HG02678 (cell line): ENCODE measurements around the gene CD96.
A peak's percentile ranks its signal among the peaks of the same experiment; 100 is the strongest.
"Not testable (repeated sequence)": the region's sequence is repeated elsewhere in the genome, so short reads cannot be mapped to it uniquely, and the experiment has no call there.

Source experiments
- ATAC-seq: cut with Tn5 transposase; IDR thresholded peaks from one replicate; pipeline ENCODE4 v1.9.1; 2021; ENCODE audit warnings: mild to moderate bottlenecking, moderate library complexity; ENCODE audit not compliant: unreplicated experiment

The CD96 gene, protein sequence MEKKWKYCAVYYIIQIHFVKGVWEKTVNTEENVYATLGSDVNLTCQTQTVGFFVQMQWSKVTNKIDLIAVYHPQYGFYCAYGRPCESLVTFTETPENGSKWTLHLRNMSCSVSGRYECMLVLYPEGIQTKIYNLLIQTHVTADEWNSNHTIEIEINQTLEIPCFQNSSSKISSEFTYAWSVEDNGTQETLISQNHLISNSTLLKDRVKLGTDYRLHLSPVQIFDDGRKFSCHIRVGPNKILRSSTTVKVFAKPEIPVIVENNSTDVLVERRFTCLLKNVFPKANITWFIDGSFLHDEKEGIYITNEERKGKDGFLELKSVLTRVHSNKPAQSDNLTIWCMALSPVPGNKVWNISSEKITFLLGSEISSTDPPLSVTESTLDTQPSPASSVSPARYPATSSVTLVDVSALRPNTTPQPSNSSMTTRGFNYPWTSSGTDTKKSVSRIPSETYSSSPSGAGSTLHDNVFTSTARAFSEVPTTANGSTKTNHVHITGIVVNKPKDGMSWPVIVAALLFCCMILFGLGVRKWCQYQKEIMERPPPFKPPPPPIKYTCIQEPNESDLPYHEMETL

GRCh38 chr3:111541911-111542483, at the start of gene CD96:
Gene CD96, plus strand, starts transcription at chr3:111542197. Its CDS starts 52 bp downstream, at chr3:111542249.
- ATAC-seq, result peak; percentile 47

- ATAC-seq, result no peak
Measured at GRCh38 chr3:111493276-111493675, 48.7 kb upstream of the CD96 start.

- no peak for ATAC-seq
Measured at GRCh38 chr3:111496894-111497559, 45.0 kb upstream of the CD96 start.

- ATAC-seq, result no peak
Measured at GRCh38 chr3:111498022-111498421, 44.0 kb upstream of the CD96 start.

DNA sequence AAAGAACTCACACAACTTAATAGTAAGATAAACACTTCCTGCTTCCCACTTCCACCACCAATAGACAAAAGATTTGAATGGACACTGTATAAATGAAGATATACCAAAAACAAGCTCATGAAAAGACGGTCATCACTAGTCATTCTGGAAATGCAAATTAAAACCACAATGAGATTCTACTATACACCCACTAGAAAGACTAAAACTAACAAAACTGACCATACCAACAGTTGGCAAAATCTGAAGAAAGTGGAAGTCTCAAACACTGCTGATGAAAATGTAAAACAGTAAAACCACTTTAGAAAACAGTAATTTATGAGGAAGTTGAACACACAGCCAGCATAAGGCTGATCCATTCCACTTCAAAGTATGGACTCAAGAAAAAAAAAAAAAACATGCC, 35.6 kb upstream of the CD96 start:
- peak; percentile 69 for ATAC-seq

DNA sequence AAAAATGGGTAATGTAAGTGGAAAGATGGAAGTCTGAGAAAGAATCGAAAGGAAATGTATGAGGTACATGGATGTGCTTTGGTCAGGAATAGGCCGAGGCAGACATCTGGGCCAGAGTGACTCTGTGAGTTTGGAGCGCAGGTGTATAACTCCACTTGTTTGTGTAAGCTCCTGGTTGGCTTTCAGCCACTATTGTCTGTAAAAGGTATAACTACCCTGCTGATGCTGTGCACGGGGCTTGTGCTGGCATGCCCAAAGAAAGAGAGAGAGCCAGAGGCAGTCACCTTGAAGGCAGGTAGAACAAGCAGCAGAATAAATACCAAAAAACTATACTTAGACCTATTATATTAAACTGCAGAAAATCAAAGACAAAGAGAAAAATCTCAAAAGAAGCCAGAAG, 32.7 kb upstream of the CD96 start:
- ATAC-seq, result no peak

DNA sequence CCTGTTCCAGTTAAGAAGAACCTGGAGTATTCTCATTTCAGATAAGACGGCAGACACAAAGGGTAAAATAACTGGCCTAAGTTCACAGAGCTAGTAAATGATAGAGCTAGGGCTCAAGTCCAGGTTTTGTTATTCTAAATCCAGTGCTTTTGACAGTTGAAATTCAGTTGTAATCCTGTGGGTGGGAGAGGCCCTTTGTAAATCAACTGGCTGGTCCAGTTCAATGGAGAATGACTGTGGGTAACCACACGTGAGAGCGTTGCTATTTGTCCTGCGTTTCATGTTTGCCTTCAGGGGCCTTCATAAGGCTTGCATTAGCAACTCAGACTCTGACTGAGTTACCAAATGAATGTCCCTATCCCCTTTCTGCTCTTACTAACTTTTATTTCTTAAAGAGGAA, 24.2 kb upstream of the CD96 start:
- no peak for ATAC-seq

DNA sequence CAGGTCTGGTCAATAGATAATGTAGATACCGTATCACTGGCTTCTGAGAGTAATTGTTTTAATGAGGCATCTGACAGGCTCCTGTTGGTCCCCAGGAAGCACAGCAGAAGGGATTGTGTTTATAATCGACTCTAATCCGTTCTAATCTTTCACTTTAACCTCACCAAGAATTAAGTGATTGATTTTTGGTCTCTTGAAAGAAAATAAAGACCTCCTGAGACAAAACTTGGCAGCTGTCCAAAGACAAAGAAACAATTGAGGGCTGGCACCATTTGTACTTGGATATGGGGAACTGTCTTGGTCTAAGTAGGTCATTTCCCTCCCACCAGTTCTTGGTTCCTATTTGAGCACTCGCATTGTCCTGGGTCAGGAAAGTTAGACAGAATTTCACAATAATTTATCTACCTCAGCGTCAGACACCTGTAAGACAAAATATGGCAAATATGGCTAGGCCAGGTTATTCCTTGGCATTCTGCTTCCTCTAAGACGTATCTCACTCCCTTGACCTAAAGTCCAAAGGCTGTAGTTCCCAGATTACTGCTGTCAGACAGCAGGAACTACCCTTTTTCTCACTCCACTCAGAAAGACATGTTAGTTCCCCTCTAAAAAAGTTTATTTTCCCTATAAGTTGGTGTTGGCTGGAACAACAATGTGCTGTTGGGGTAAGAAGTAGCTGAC, 22.7 kb upstream of the CD96 start:
- no peak for ATAC-seq

GRCh38 chr3:111521891-111522290, 20.1 kb upstream of the CD96 start:
- ATAC-seq, result no peak

- ATAC-seq, result not testable (repeated sequence)
Measured at GRCh38 chr3:111524486-111524885, 17.5 kb upstream of the CD96 start.

DNA sequence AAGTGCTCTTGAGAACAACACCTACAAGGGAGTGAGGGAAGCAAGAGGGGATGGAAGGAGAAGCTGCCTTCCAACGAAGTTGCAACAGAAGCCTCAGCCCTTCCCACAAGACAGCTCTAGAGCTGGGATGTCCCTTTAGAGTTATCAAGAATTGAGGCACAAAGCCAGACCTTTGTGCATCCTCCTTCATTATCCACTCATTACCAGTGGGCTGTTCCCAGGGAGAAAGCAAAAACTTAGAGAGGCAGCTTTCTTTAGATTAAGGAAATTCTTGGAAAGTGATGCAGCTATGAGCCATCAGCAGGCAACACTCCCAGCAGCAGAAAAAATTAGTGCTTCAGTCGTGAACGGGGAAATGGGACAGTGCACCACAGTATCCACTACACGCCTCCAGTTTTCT, 10.6 kb upstream of the CD96 start:
- ATAC-seq, result no peak

GRCh38 chr3:111534701-111535100, 7.3 kb upstream of the CD96 start:
- no peak for ATAC-seq

- ATAC-seq, result no peak
Measured at GRCh38 chr3:111538111-111538510, 3.9 kb upstream of the CD96 start.

DNA sequence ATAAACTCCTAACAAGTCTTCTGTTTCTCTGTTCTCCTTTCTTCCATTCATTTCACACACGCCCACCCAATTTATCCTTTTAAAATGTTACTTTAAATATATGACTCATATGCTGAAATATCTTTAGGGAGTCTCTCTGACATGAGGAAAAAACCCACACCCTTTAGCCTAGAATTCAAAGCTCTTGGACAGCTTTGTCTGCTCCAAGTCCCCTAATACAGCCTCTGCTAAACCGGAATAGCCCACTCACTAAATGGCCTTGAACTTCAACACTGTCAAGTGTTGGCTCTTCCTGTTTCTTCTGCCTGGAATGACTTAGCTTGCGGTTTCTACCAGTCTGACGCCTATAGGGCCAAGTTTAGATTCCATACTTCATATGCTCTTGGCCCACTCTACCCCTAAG, 3.3 kb upstream of the CD96 start:
- peak; percentile 28 for ATAC-seq

DNA sequence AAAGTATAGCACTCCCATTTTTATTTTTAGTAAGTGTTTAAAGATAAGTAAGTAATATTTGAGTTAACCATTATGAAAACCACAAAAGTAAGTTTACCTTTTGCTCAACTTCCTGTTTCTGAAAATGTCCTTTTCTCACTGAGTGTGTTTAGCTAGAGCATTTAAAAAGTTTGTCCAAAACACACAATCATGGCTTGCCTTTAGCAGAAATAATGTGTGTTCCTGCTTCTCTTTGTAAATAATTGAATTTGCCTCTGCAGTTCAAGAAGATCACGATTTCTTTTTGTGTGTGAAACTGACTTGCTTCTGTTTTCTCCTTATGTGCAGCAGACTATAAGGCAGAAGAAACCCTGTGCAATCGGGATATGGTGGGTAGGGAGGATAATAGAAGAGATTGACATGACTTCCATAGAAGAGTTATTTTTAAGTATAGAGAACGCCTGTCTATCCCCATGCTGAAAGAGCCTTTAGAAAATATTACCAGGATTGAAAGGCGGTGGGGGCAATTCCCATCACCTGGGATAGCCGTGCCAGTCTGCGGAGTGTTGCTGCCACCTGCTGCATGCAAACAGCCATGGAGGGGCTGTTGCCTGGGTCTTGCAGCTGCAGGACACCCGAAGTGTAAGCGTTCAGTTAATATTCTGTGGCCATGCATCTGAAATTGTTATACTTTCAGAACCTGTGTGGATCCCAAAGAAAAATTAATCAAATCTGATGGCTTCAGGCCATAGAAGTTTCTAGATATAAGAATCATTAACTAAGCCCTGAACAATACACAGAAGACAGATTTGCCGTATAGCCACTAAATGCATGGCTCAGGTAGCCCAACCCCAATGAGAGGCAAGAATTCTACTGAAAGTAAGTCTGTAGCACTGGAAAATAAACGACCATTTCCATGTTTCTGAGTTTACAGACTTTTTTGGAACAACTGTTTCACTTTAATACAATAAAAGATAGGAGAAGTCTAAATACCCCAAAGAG, 2.4 kb upstream of the CD96 start:
- ATAC-seq, result peak; percentile 71

GRCh38 chr3:111541391-111541790, 606 bp upstream of the CD96 start:
- ATAC-seq, result no peak

GRCh38 chr3:111542611-111543300, 759 bp downstream of the CD96 start:
- ATAC-seq, result no peak

GRCh38 chr3:111545349-111545748, 3.4 kb downstream of the CD96 start:
- no peak for ATAC-seq

DNA sequence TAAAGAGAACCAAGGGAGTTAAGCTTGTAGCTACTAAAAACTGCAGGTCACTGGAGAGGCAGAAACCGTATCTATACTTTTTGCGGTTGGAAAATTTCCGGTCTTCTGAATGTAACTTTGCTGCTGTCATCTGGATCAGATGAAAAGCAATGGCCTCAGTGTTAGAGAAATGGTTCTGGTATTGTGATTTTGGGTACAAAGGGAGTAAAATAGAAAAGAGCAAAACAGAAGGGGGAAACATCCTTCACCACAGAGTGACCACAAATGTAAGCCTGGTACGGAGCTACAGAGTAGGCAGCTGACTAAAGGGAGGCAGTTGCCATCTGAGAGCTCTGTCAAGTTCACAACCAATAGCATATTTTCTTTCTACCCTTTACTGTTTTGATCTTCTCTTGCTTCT, 5.6 kb downstream of the CD96 start:
- peak; percentile 87 for ATAC-seq
